HepG2 (cell line): ENCODE data around the gene DHFR. TPM values are rescaled to one million over a fixed set of nuclear protein-coding genes. Genes with fewer than 3 reads are reported as not detected.

Experiments used
- ATAC-seq: fragments of 200-7000 bp; cut with Tn5 transposase; 3 replicates; pipeline ENCODE4 v1.9.1; 2020; ENCODE audit warnings: mild to moderate bottlenecking, moderate library complexity
- BruUV-seq: library from RNA; stranded (reverse); fragments of 400-500 nt; replicated peaks from 2 replicates; lab custom pipeline; 2021; lab: Mats Ljungman, UMichigan
- CTCF ChIA-PET: fragments of 300-600 bp; formaldehyde crosslinking; extraction: SDS; loops from one replicate; lab custom pipeline; 2021; ENCODE audit warnings: low total read pairs, inconsistent platforms, low intra/inter-chr PET ratio; lab: Yijun Ruan, JAX
- POLR2A ChIA-PET: fragments of 350-600 bp; sonication (Branson Sonifier 250); formaldehyde crosslinking; loops from one replicate; lab custom pipeline; 2020; ENCODE audit warnings: antibody characterized with exemption, inconsistent platforms; lab: Yijun Ruan, JAX
- DNase-seq: peaks from one replicate; pipeline ENCODE4 v3.0.0-alpha.2; 2015; ENCODE audit warnings: low spot score
- FAIRE-seq: peaks from 3 replicates; lab custom pipeline; 2011; peaks lifted over from hg19 to GRCh38; lab: Jason Lieb, UNC
- H2AFZ ChIP-seq: one replicate; pipeline ENCODE4 v1.6.1; 2011; ENCODE audit warnings: low read length, inconsistent platforms
- H3K27ac ChIP-seq: fragments of 300-600 bp; 3 replicates; pipeline ENCODE4 v1.8.0; 2011; ENCODE audit warnings: mixed run types, mild to moderate bottlenecking, mixed read lengths, low read length, inconsistent platforms; ENCODE audit not compliant: insufficient read depth; ENCODE audit errors: extremely low read length
- H3K27me3 ChIP-seq, 2 experiments: fragments of 200-600 bp in 1 of 2; 2 replicates in 1 of 2; 3 replicates in 1 of 2; pipeline versions ENCODE4 v1.6.0 to v1.8.0; 2011; ENCODE audit warnings: low read length in 2 of 2, mild to moderate bottlenecking in 2 of 2, moderate library complexity in 2 of 2, inconsistent platforms in 1 of 2; ENCODE audit not compliant: insufficient read depth in 2 of 2, control insufficient read depth in 1 of 2
- H3K36me3 ChIP-seq, 2 experiments: fragments of 200-600 bp in 1 of 2; replicated peaks in 1 of 2; 2 replicates in 1 of 2; 3 replicates in 1 of 2; pipeline versions ENCODE4 v1.5.1 to v1.8.0; 2011; ENCODE audit warnings: low read length in 2 of 2, inconsistent platforms in 1 of 2; ENCODE audit not compliant: insufficient read depth in 2 of 2, control insufficient read depth in 1 of 2
- H3K4me1 ChIP-seq: 2 replicates; pipeline ENCODE4 v1.5.1; 2012; ENCODE audit warnings: low read length, inconsistent platforms; ENCODE audit not compliant: insufficient read depth
- H3K4me2 ChIP-seq: 2 replicates; pipeline ENCODE4 v1.6.0; 2011; ENCODE audit warnings: low read depth, low read length, inconsistent platforms
- H3K4me3 ChIP-seq, 3 experiments: fragments of 200-600 bp in 1 of 3; sonication (generic), shearing (Covaris generic) in 1 of 3; replicated peaks in 1 of 3; 2 replicates each; pipeline ENCODE4 v1.5.1; 2011 to 2016; ENCODE audit warnings: low read length in 3 of 3, inconsistent platforms in 2 of 3, low read depth in 2 of 3, mild to moderate bottlenecking in 2 of 3, control low read depth in 1 of 3, mixed read lengths in 1 of 3; ENCODE audit not compliant: insufficient read depth in 1 of 3
- H3K79me2 ChIP-seq: one replicate; pipeline ENCODE4 v1.6.1; 2011; ENCODE audit warnings: low read length, inconsistent platforms; ENCODE audit not compliant: insufficient read depth
- H3K9ac ChIP-seq: 2 replicates; pipeline ENCODE4 v1.6.0; 2011; ENCODE audit warnings: mild to moderate bottlenecking, low read depth, low read length, inconsistent platforms; ENCODE audit not compliant: insufficient read depth
- H3K9me3 ChIP-seq: 2 replicates; pipeline ENCODE4 v1.5.1; 2012; ENCODE audit warnings: mild to moderate bottlenecking, low read length
- H4K20me1 ChIP-seq: 2 replicates; pipeline ENCODE4 v1.6.0; 2011; ENCODE audit warnings: inconsistent platforms, mild to moderate bottlenecking, low read length, moderate library complexity; ENCODE audit not compliant: insufficient read depth
- CENPT ChIP-seq: sonication (generic); formaldehyde crosslinking; IDR thresholded peaks from 2 replicates; pipeline ENCODE4 v1.8.0; 2022; ENCODE audit warnings: low read depth, mild to moderate bottlenecking, moderate library complexity, missing genetic modification reagents
- GPN1 ChIP-seq: sonication (generic); formaldehyde crosslinking; IDR thresholded peaks from 2 replicates; pipeline ENCODE4 v1.5.1; 2020; ENCODE audit warnings: missing genetic modification reagents, borderline replicate concordance
- PITX1 ChIP-seq: sonication (generic); formaldehyde crosslinking; IDR thresholded peaks from 2 replicates; pipeline ENCODE4 v1.5.1; 2020; ENCODE audit warnings: mild to moderate bottlenecking, missing genetic modification reagents
- RARG ChIP-seq: sonication (generic); formaldehyde crosslinking; IDR thresholded peaks from 2 replicates; pipeline ENCODE4 v1.4.0; 2020; ENCODE audit warnings: low read depth, mild to moderate bottlenecking, missing genetic modification reagents
- ZNF510 ChIP-seq: sonication (generic); formaldehyde crosslinking; IDR thresholded peaks from 2 replicates; pipeline ENCODE4 v1.4.0; 2020; ENCODE audit warnings: low read depth, mild to moderate bottlenecking, missing genetic modification reagents
- ZSCAN20 ChIP-seq: sonication (generic); formaldehyde crosslinking; IDR thresholded peaks from 2 replicates; pipeline ENCODE4 v1.4.0; 2020; ENCODE audit warnings: missing genetic modification reagents, mild to moderate bottlenecking, borderline replicate concordance
- in situ Hi-C: cut with HindIII; loops from 2 replicates; pipeline ENCODE4 v1.10.0; 2017; ENCODE audit warnings: low pct_unique_long_range_greater_than_20kb; ENCODE audit not compliant: extremely low pct_ligation_motif_present
- intact Hi-C: fragments of 100-400 bp; cut with micrococcal nuclease; formaldehyde crosslinking; loops from one replicate; pipeline ENCODE4 v1.10.0; 2022; ENCODE audit not compliant: unreplicated experiment
- polyA plus RNA-seq, 8 experiments: library from polyadenylated mRNA; depleted of rRNA in 3 of 8; stranded (reverse) in 7 of 8; unstranded in 1 of 8; fragments of >200 nt; fragmentation: Illumina TruSeq in 4 of 8; extraction: Trizol in 4 of 8; gene quantifications; 2 replicates each; pipeline versions ENCODE4 v1.2.1 to v1.2.3, GENCODE V29; 2011 to 2016; ENCODE audit warnings: low read depth in 4 of 8, missing spikeins in 1 of 8, mixed read lengths in 1 of 8; ENCODE audit not compliant: insufficient read depth in 1 of 8
- total RNA-seq, 5 experiments: library from RNA; depleted of rRNA; stranded (reverse); fragments of >200 nt; fragmentation: Illumina TruSeq; extraction: Trizol; gene quantifications; 2 replicates each; pipeline ENCODE4 v1.2.3, GENCODE V29; 2016; ENCODE audit warnings: low read depth in 1 of 5
- TF ChIP-seq, protein P1 (sequence below): sonication (generic); formaldehyde crosslinking; IDR thresholded peaks from 2 replicates; pipeline ENCODE4 v1.4.0; 2020; ENCODE audit warnings: missing genetic modification reagents, borderline replicate concordance
- TF ChIP-seq, protein P2 (sequence below): sonication (generic); formaldehyde crosslinking; IDR thresholded peaks from 2 replicates; pipeline ENCODE4 v1.8.1; 2023; ENCODE audit warnings: missing genetic modification reagents, inconsistent platforms, borderline replicate concordance
- TF ChIP-seq, protein P3 (sequence below): fragments of 450-650 bp; IDR thresholded peaks from 2 replicates; pipeline ENCODE4 v1.6.1; 2016
- TF ChIP-seq, protein P4 (sequence below): IDR thresholded peaks from 2 replicates; pipeline ENCODE4 v1.6.1; 2016; ENCODE audit warnings: low read depth, missing genetic modification reagents, missing compliant biosample characterization
- TF ChIP-seq, protein P5 (sequence below): IDR thresholded peaks from 2 replicates; pipeline ENCODE4 v1.6.1; 2016; ENCODE audit warnings: missing biosample characterization, missing genetic modification reagents, low read depth

Gene DHFR
- total and polyA plus RNA-seq, 2 of the 13 experiments (the other 11 are each of a cell fraction or from before 2014, with no cell fraction given): 22.8 to 59.0 TPM

DNA sequence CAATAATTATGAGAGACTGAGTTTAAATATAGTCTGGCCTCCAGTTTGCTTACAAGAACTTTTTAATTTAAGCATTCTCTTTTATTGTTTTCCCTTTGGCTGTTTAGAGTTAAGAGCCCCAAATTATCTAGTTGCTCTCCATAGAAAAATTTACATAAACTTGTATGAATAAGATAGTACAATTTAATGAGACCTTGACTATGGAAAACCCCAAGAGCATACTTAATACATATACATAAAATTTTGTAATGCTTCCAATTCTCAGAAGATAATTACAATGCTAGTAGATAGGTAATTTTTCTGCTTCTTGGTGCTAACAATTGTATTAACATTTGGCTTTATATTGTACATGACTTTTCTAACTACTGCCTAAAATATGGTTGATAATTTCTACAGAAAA, 20.6 kb downstream of the DHFR start:
- ATAC-seq (no peak), FAIRE-seq (no peak), DNase-seq (no peak)
- CTCF ChIA-PET: no interaction called here
- H3K27ac ChIP-seq: no peak overlapping the region
- H3K9ac ChIP-seq: no peak overlapping the region
- no peak overlapping the region for H3K4me3 ChIP-seq
- no peaks in the 10 kb centered on the region for H3K9me3 ChIP-seq
- no peaks in the 10 kb centered on the region for H3K79me2 ChIP-seq
- TF ChIP-seq GPN1 (CRISPR knock-in tag) (no peak), RARG (no peak), ZSCAN20 (CRISPR knock-in tag) (no peak), ZNF510 (CRISPR knock-in tag) (no peak), PITX1 (CRISPR knock-in tag) (no peak), CENPT (no peak)
- TF ChIP-seq, protein P1, sequence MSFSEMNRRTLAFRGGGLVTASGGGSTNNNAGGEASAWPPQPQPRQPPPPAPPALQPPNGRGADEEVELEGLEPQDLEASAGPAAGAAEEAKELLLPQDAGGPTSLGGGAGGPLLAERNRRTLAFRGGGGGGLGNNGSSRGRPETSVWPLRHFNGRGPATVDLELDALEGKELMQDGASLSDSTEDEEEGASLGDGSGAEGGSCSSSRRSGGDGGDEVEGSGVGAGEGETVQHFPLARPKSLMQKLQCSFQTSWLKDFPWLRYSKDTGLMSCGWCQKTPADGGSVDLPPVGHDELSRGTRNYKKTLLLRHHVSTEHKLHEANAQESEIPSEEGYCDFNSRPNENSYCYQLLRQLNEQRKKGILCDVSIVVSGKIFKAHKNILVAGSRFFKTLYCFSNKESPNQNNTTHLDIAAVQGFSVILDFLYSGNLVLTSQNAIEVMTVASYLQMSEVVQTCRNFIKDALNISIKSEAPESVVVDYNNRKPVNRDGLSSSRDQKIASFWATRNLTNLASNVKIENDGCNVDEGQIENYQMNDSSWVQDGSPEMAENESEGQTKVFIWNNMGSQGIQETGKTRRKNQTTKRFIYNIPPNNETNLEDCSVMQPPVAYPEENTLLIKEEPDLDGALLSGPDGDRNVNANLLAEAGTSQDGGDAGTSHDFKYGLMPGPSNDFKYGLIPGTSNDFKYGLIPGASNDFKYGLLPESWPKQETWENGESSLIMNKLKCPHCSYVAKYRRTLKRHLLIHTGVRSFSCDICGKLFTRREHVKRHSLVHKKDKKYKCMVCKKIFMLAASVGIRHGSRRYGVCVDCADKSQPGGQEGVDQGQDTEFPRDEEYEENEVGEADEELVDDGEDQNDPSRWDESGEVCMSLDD: no peak
- TF ChIP-seq, protein P2, sequence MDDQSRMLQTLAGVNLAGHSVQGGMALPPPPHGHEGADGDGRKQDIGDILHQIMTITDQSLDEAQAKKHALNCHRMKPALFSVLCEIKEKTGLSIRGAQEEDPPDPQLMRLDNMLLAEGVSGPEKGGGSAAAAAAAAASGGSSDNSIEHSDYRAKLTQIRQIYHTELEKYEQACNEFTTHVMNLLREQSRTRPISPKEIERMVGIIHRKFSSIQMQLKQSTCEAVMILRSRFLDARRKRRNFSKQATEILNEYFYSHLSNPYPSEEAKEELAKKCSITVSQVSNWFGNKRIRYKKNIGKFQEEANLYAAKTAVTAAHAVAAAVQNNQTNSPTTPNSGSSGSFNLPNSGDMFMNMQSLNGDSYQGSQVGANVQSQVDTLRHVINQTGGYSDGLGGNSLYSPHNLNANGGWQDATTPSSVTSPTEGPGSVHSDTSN (CRISPR knock-in tag): no peak
- TF ChIP-seq, protein P3, sequence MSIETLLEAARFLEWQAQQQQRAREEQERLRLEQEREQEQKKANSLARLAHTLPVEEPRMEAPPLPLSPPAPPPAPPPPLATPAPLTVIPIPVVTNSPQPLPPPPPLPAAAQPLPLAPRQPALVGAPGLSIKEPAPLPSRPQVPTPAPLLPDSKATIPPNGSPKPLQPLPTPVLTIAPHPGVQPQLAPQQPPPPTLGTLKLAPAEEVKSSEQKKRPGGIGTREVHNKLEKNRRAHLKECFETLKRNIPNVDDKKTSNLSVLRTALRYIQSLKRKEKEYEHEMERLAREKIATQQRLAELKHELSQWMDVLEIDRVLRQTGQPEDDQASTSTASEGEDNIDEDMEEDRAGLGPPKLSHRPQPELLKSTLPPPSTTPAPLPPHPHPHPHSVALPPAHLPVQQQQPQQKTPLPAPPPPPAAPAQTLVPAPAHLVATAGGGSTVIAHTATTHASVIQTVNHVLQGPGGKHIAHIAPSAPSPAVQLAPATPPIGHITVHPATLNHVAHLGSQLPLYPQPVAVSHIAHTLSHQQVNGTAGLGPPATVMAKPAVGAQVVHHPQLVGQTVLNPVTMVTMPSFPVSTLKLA: no peak
- TF ChIP-seq, protein P4, sequence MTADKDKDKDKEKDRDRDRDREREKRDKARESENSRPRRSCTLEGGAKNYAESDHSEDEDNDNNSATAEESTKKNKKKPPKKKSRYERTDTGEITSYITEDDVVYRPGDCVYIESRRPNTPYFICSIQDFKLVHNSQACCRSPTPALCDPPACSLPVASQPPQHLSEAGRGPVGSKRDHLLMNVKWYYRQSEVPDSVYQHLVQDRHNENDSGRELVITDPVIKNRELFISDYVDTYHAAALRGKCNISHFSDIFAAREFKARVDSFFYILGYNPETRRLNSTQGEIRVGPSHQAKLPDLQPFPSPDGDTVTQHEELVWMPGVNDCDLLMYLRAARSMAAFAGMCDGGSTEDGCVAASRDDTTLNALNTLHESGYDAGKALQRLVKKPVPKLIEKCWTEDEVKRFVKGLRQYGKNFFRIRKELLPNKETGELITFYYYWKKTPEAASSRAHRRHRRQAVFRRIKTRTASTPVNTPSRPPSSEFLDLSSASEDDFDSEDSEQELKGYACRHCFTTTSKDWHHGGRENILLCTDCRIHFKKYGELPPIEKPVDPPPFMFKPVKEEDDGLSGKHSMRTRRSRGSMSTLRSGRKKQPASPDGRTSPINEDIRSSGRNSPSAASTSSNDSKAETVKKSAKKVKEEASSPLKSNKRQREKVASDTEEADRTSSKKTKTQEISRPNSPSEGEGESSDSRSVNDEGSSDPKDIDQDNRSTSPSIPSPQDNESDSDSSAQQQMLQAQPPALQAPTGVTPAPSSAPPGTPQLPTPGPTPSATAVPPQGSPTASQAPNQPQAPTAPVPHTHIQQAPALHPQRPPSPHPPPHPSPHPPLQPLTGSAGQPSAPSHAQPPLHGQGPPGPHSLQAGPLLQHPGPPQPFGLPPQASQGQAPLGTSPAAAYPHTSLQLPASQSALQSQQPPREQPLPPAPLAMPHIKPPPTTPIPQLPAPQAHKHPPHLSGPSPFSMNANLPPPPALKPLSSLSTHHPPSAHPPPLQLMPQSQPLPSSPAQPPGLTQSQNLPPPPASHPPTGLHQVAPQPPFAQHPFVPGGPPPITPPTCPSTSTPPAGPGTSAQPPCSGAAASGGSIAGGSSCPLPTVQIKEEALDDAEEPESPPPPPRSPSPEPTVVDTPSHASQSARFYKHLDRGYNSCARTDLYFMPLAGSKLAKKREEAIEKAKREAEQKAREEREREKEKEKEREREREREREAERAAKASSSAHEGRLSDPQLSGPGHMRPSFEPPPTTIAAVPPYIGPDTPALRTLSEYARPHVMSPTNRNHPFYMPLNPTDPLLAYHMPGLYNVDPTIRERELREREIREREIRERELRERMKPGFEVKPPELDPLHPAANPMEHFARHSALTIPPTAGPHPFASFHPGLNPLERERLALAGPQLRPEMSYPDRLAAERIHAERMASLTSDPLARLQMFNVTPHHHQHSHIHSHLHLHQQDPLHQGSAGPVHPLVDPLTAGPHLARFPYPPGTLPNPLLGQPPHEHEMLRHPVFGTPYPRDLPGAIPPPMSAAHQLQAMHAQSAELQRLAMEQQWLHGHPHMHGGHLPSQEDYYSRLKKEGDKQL (CRISPR knock-in tag): no peak
- TF ChIP-seq, protein P5, sequence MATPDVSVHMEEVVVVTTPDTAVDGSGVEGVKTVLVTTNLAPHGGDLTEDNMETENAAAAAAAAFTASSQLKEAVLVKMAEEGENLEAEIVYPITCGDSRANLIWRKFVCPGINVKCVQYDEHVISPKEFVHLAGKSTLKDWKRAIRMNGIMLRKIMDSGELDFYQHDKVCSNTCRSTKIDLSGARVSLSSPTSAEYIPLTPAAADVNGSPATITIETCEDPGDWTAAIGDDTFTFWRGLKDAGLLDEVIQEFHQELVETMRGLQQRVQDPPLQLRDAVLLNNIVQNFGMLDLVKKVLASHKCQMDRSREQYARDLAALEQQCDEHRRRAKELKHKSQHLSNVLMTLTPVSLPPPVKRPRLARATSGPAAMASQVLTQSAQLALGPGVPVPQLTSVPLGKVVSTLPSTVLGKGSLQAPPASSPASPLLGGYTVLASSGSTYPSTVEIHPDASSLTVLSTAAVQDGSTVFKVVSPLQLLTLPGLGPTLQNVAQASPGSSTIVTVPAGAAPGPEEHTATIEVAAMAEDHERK: no peak
- H3K27me3 ChIP-seq: no peaks in the 10 kb centered on the region
- no peak overlapping the region for H3K4me2 ChIP-seq
- peaks cover 0 to 5% of the 10 kb centered on the region in 2 experiments; a peak in 2 of 5 replicates for H3K36me3 ChIP-seq
- in situ Hi-C loops: no loop called here
- BruUV-seq: no TSS peak
- POLR2A ChIA-PET: no interaction called here
- peaks cover 27% of the 10 kb centered on the region for H3K4me1 ChIP-seq
- no peak overlapping the region for H2AFZ ChIP-seq
- intact Hi-C loops: no loop called here
- no peaks in the 10 kb centered on the region for H4K20me1 ChIP-seq
